Activated T-helper 1 cell treated with anti-CD3 and anti-CD28 coated beads, Interleukin-2, amount 50 U/mL, for 16 hours (primary cell): ENCODE results near the gene PALM2AKAP2.

Experiments used
- DNase-seq, 2 donors: peaks; one replicate each; pipeline ENCODE4 v3.0.0-alpha.2; 2020; ENCODE audit warnings: low read depth in 1 of 2, low spot score in 1 of 2

The PALM2AKAP2 gene

DNA sequence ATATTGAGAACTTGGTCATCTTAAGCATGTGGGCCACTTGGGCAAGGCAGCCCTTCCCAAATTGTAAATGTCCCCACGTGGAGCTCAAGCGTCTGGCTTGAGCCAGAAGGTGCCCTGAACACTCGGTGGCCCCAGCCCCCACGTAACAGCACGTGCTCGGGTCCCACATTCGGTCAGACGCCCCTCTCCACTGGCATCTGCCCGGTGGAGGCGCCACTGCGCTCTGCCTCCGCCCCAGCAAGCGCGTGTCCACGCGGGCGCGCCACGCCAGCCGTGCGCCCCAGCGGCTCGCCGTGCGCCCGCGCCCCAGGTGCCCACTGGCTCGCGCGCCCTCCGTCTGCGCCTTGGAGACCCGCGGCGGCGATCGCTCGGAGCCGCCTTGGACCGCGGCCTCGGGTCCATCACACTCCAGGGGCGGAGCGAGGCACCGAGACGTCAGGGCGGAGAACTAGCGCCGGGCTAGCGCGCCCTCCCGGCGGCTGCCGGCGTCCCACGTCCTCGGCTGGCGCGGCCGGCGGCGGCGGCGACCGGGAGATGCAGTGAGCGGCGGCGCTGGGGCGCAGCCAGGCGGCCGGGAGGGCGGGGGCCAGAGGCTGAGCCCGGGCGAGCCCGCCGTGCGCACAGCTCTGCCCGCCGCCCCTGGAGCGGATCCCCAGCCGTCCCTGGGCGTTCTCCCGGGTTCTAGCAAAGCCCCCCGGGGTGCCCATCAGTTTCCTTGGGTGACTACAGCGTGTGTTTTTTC lies at the start of gene PALM2AKAP2:
Gene PALM2AKAP2, plus strand, starts transcription at position 488 of the 742 bp plus-strand sequence. CDS start 291 bp downstream, outside the sequence.
- no peak for DNase-seq

DNA sequence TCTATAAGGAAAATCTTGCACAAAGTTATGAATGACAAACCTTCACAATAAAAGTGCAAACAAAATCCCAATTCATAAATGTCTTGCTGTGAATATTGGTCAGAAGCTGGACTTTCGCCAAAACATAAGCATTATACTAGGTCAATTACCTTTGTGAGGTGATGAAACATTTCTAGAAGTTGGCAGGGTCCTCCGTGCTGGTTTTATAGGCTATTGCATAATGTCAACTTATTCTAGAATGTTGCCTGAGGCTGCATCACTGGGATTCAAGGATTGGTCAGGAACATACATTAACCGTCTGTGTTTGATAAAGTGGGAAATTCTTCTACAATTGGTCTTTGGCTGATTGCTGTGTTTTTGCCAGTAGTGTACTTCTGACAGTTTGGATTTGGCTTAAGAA lies 49.8 kb upstream of the PALM2AKAP2 start:
- no peak for DNase-seq

- no peak for DNase-seq
Observed at GRCh38 chr9:109733690-109734089, 46.3 kb upstream of the PALM2AKAP2 start.

DNA sequence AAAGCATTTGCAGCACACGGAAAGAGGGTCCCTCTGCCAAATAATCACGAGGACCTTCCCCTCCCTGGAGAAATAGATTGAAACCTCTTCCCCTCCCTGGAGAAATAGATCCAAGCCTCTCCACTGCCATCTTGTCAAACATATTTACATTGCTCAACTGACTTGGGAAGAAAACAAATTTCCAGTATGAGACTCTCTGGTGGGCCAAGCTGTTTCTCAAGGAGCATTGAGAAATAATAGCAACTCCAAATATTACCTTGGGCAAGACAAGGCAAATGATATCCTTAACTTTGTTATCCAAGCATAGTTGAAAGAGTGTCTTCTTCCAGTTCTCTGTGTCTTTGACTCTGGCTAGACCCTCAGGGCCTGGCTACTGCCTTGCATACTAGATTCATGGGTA lies 45.2 kb upstream of the PALM2AKAP2 start:
- DNase-seq: no peak

DNA sequence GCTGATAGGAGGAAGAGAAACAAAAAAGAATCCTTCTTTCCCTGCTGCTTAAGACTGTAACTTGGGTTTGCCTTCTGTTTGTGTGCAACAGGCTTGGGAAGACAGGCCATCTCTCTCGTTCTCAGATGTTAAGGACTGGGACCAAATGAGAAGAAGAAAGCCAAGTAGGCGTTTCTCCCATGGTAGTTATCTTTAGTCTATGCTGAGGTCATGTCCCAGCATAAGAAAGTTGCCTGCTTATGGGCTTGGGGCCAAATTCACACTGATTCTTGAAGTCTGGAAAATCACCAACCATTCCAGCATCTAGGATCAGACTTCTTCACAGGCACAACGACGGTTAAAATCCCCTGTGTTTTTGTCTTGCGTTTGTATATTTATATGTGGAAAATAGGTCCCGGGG lies 44.2 kb upstream of the PALM2AKAP2 start:
- no peak for DNase-seq

DNA sequence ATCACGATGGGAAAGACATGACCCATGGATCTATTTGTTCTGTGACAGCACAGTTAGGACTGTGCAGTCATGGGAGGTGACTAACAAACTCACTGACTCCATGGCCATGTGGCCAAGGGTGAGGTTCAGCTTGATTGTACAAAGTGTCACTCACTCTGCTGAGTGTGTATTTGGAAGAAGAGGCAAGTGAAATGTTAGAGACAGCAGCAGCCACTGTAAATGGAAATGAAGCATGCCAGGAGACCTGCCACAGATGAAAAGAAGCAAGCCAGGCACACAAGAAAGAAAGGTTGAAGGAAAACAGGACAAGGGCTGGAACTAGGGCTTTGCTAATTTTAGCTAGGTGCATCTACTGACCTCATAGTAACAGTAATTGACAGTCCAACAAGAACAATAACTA lies 42.7 kb upstream of the PALM2AKAP2 start:
- no peak for DNase-seq

GRCh38 chr9:109739760-109740159 lies 40.2 kb upstream of the PALM2AKAP2 start:
- DNase-seq: no peak

- DNase-seq: no peak
Observed at GRCh38 chr9:109742776-109743348, 37.1 kb upstream of the PALM2AKAP2 start.

DNA sequence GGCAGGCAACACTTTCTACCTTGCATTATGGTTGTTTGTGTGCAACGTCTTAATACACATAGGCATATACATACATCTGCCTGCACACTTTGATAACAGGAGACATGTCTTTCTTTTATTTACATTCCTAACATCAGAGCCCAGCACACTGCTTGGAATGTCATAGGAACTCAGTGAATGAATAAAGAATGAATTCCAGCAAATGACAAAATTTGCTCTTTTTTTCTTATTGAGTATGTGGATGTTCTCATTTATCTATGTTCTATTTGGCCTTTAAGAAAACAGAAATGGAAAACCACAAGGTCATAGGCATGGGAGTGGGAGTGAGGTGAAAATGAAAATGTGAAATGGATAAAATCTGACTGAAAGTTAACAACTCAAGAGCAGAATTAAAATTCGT lies 36.3 kb upstream of the PALM2AKAP2 start:
- no peak for DNase-seq

DNA sequence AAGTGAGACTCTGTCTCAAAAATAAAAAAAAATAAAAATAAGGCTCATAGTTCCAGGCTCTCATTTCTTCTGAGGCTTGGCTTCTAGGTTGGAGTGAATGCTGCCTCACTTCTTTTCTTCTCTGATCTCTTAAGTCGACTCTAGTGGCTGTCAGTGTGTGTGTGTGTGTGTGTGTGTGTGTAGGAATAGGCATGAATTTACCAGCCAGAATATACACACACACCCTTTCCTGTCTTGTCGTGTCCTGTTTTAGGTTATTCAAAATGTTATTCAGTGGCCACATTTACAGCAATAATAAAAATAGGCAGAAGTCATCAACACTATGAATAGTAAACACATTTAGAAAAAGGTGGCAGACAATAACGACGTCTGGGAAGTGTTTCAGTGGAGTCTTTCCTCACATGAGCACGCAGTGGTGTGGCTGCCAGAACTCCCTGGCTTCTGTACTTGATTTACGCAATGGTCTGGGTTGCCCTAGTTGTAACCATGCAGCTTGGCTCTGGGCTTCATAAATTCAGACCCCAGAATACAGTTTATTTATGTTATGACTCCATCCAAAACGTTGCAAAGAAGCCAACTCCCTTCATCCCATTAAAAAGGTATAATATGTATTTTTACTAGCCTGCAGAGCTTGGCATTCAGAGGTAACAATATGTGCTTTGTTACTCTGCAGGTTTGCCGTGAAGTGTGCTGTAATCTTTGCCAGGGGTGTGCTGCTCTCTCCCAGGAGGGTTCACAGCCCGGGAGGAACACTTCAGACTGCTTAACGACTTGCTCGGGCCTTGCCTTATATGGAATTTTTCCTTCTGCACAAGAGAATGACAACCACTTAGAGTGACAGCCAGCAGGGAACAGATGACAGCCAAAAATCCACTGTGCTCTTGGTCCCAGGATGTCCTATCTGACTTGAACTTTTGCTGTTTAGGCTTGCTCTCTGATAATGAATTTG lies 34.4 kb upstream of the PALM2AKAP2 start:
- no peak for DNase-seq

DNA sequence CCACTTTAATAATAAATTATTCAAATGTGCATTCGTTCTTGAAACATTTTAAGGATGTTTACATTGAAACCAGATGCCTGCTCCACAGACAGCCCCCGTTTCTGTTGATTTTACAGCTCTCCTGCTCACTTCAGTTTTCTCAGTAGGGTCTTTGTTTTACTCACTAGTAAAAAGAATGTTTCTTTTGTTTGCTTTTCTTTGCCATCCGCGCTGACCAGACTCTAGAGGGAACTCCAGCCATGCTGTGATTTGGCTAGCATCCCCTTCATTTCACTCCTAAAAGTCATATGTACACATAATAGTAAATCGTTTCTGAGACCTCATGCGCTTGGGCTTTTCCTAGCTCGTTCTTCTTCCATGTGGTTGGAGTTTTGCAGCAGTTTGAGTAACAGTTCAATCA lies 28.7 kb upstream of the PALM2AKAP2 start:
- no peak for DNase-seq

DNA sequence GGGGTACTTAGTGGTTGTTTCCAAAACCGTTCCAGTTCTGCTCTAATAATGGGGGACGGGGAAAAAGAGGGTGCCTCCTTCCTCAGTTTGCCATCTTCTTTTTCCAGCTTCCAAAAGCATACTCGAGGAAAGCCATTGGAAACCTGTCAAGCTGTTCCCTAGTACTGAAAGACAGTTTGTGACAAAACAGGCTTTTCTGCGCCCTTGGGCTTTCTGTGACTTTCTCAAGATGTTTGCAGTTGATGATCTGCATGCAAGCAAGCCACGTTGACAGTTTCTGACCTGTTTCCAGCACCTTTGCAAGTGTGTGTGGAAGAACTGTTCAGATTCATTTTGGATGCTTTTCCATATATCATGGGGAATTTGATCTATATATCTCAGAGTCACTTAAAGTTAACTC lies 26.7 kb upstream of the PALM2AKAP2 start:
- DNase-seq: no peak

GRCh38 chr9:109755040-109755439 lies 25.0 kb upstream of the PALM2AKAP2 start:
- no peak for DNase-seq

DNA sequence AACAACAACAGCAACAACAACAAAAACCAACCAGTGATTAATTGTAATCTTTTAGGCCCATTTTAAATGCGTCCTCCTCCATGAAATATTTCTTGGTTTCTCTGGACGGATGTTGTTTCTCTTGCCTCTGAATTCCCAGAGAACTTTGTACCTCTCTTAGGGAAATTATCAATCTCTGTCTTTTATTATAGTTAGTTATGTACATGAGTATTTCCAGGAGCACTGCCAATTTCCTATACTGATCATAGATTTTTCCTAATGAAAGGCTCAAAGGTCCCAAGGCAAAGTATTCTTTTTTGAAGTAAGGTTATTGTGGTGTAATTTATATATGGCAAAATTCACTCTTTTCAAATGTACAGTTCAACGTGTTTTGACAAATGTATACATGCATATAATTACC lies 20.4 kb upstream of the PALM2AKAP2 start:
- no peak for DNase-seq

DNA sequence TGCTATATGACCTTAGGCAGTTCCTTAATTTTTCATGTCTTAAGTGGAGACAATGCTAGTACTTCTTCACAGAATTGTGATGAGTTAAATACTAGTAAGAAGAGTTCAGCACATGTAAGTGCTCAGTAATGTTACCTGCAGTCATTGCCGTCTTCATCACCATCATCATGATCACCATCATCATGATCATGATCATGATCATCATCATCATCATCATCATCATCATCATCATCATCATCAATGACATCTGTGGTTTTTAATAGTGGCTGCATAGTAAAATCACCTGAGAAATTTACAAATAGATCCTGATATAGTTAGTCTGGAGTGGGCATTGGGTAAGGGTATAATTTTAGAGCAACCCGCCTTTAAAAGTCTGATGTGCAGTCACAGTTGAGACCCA lies 14.7 kb upstream of the PALM2AKAP2 start:
- no peak for DNase-seq

- DNase-seq: no peak
Observed at GRCh38 chr9:109765830-109766229, 14.2 kb upstream of the PALM2AKAP2 start.

- DNase-seq: no peak
Observed at GRCh38 chr9:109766351-109766750, 13.6 kb upstream of the PALM2AKAP2 start.

GRCh38 chr9:109767404-109767803 lies 12.6 kb upstream of the PALM2AKAP2 start:
- no peak for DNase-seq

DNA sequence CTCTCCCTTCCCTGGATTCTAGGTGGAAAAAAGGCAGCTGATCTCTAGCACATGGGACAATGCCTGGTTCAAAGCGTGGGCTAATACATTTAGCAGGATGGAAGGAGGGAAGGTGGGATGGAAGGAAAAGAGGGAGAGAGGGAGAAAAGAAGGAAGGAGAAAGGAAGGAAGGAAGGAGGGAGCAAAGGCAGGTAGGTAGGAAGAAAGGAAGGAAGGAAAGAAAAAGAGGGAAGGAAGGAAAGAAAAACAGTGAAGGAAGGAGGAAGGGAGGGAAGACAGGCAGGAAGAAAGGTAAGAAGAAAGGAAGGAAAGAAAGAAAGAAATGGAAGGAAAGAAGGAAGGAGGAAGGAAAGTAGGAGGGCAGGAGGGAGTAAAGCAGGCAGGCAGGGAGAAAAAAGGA lies 12.2 kb upstream of the PALM2AKAP2 start:
- DNase-seq: no peak

- no peak for DNase-seq
Observed at GRCh38 chr9:109769250-109769649, 10.7 kb upstream of the PALM2AKAP2 start.

GRCh38 chr9:109770101-109770500 lies 9.9 kb upstream of the PALM2AKAP2 start:
- no peak for DNase-seq

DNA sequence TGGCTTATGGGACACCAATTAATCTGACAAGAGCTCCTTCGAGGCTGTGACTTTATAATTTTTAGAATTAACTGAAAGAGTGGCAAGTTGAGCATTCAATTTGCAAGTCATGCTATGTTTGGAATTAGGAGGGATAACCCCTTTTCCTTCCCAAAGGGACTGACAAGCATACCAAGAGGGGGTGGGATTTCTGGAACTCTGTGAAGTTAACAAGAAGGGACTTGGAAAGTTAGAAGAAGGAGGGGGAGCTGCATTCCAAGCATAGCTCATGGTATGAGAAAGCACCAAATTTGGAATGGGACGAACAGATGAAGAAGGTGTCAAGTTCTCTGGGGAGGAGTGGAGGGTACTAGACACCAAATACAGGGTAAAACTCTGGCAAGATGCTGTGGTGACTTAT lies 8.9 kb upstream of the PALM2AKAP2 start:
- no peak for DNase-seq
